Hepatocyte (in vitro differentiated cells): ENCODE results near the gene CAPZB. TPM values are rescaled to one million over a fixed set of nuclear protein-coding genes. Genes with fewer than 3 reads are reported as not detected.

Experiments
- DNase-seq: peaks from one replicate; pipeline ENCODE4 v3.0.0-alpha.2; 2016; ENCODE audit warnings: low spot score
- H2AFZ ChIP-seq: fragments of 200-600 bp; sonication (generic); 2 replicates; pipeline ENCODE4 v1.6.0; 2016; ENCODE audit warnings: antibody characterized with exemption, mild to moderate bottlenecking
- H3K27ac ChIP-seq: fragments of 200-600 bp; sonication (generic); 2 replicates; pipeline ENCODE4 v1.5.1; 2016; ENCODE audit warnings: mild to moderate bottlenecking
- H3K27me3 ChIP-seq: fragments of 200-600 bp; sonication (generic); 2 replicates; pipeline ENCODE4 v1.6.1; 2016
- H3K36me3 ChIP-seq: fragments of 200-600 bp; sonication (generic); replicated peaks from 2 replicates; pipeline ENCODE4 v1.5.1; 2016; ENCODE audit warnings: low read depth; ENCODE audit not compliant: insufficient read depth
- H3K4me1 ChIP-seq: fragments of 200-600 bp; sonication (generic); 2 replicates; pipeline ENCODE4 v1.5.1; 2016; ENCODE audit warnings: mild to moderate bottlenecking, moderate library complexity; ENCODE audit not compliant: insufficient read depth
- H3K4me2 ChIP-seq: fragments of 200-600 bp; sonication (generic); 2 replicates; pipeline ENCODE4 v1.6.0; 2016
- H3K4me3 ChIP-seq: fragments of 200-600 bp; sonication (generic); 2 replicates; pipeline ENCODE4 v1.5.1; 2016; ENCODE audit warnings: mild to moderate bottlenecking
- H3K79me2 ChIP-seq: fragments of 200-600 bp; sonication (generic); 2 replicates; pipeline ENCODE4 v1.6.0; 2017; ENCODE audit warnings: mild to moderate bottlenecking
- H3K9me2 ChIP-seq: fragments of 200-600 bp; sonication (generic); replicated peaks from 2 replicates; pipeline ENCODE4 v1.6.0; 2017; ENCODE audit warnings: mild to moderate bottlenecking; ENCODE audit not compliant: insufficient read depth
- H3K9me3 ChIP-seq: fragments of 200-600 bp; sonication (generic); 2 replicates; pipeline ENCODE4 v1.5.1; 2016; ENCODE audit warnings: low read depth, mild to moderate bottlenecking
- H4K20me1 ChIP-seq: fragments of 200-600 bp; sonication (generic); 2 replicates; pipeline ENCODE4 v1.6.0; 2016; ENCODE audit warnings: mild to moderate bottlenecking; ENCODE audit not compliant: insufficient read depth, poor library complexity, severe bottlenecking
- CTCF ChIP-seq: fragments of 200-600 bp; sonication (generic); IDR thresholded peaks from 2 replicates; pipeline ENCODE4 v1.5.1; 2016; ENCODE audit warnings: antibody characterized with exemption, mild to moderate bottlenecking; ENCODE audit not compliant: poor library complexity
- EZH2 ChIP-seq: fragments of 200-600 bp; sonication (generic); IDR thresholded peaks from 2 replicates; pipeline ENCODE4 v1.6.1; 2016; ENCODE audit warnings: antibody characterized with exemption, mild to moderate bottlenecking, borderline replicate concordance
- EZH2phosphoT487 ChIP-seq: fragments of 200-600 bp; sonication (generic); IDR thresholded peaks from one replicate; pipeline ENCODE4 v1.6.1; 2018; ENCODE audit warnings: antibody characterized with exemption, mild to moderate bottlenecking, low read depth, moderate library complexity; ENCODE audit not compliant: unreplicated experiment, severe bottlenecking
- WGBS: methylation state at CpG from one replicate; pipeline ENCODE4 v1.1.6; 2016; ENCODE audit warnings: low lambda C conversion rate; ENCODE audit errors: missing lambda C conversion rate; 5-methylcytosine and 5-hydroxymethylcytosine counted together
- polyA plus RNA-seq: library from polyadenylated mRNA; unstranded; fragments of >200 nt; fragmentation: Nextera tagmentation; extraction: Ambion mirVana; gene quantifications from 2 replicates; pipeline ENCODE4 v1.2.1, GENCODE V29; 2016
- total RNA-seq: library from RNA; depleted of rRNA; stranded (reverse); fragments of >200 nt; gene quantifications from 2 replicates; pipeline ENCODE4 v1.2.3, GENCODE V29; 2014

Gene CAPZB
- total and polyA plus RNA-seq, 2 experiments from 2014 or later, result 139 to 261 TPM

- H3K4me3 ChIP-seq, result no peak overlapping the region
- H3K4me2 ChIP-seq, result peak overlapping the region; percentile 56
- TF ChIP-seq CTCF (no peak), EZH2phosphoT487 (no peak)
- no peaks in the 10 kb centered on the region for H3K9me3 ChIP-seq
- H3K27ac ChIP-seq, result peak overlapping the region; percentile 85
- no peak overlapping the region for H2AFZ ChIP-seq
- no peaks in the 10 kb centered on the region for H3K36me3 ChIP-seq
- peaks cover 51% of the 10 kb centered on the region for H4K20me1 ChIP-seq
- H3K79me2 ChIP-seq, result peaks cover 92% of the 10 kb centered on the region
- no peaks in the 10 kb centered on the region for H3K9me2 ChIP-seq
- peak; percentile 53 for DNase-seq
- H3K27me3 ChIP-seq, result no peaks in the 10 kb centered on the region
- WGBS, result 54% methylated on average over 19 of the region's 19 CpGs
- peaks cover 52% of the 10 kb centered on the region for H3K4me1 ChIP-seq
These were observed 36.6 kb downstream of the CAPZB start for GRCh38 chr1:19448491-19449439.

GRCh38 chr1:19447550-19447949 lies 37.8 kb downstream of the CAPZB start:
- H3K4me3 ChIP-seq, result no peak overlapping the region
- H4K20me1 ChIP-seq, result peaks cover 41% of the 10 kb centered on the region
- H3K4me1 ChIP-seq, result peaks cover 56% of the 10 kb centered on the region
- H3K27ac ChIP-seq, result peak overlapping the region; percentile 85
- H2AFZ ChIP-seq, result no peak overlapping the region
- H3K36me3 ChIP-seq, result no peaks in the 10 kb centered on the region
- H3K27me3 ChIP-seq, result no peaks in the 10 kb centered on the region
- H3K4me2 ChIP-seq, result no peak overlapping the region
- DNase-seq, result no peak
- no peaks in the 10 kb centered on the region for H3K9me2 ChIP-seq
- TF ChIP-seq CTCF (no peak), EZH2phosphoT487 (no peak), EZH2 (no peak)
- WGBS, result 86% methylated on average over 9 of the region's 9 CpGs
- H3K79me2 ChIP-seq, result peaks cover 92% of the 10 kb centered on the region
- no peaks in the 10 kb centered on the region for H3K9me3 ChIP-seq

- WGBS, result 29% methylated on average over 13 of the region's 13 CpGs
- Histone ChIP-seq H3K27me3 (no peaks in the 10 kb centered on the region), H4K20me1 (peaks cover 32% of the 10 kb centered on the region), H2AFZ (no peak overlapping the region), H3K9me2 (no peaks in the 10 kb centered on the region), H3K79me2 (peaks cover 91% of the 10 kb centered on the region), H3K4me1 (peaks cover 52% of the 10 kb centered on the region), H3K27ac (peak overlapping the region; percentile 52), H3K4me3 (no peak overlapping the region), H3K4me2 (peak overlapping the region; percentile 59), H3K9me3 (no peaks in the 10 kb centered on the region), H3K36me3 (no peaks in the 10 kb centered on the region)
- peak; percentile 61 for DNase-seq
- TF ChIP-seq CTCF (peak; percentile 33), EZH2phosphoT487 (no peak), EZH2 (no peak)
These were observed 39.7 kb downstream of the CAPZB start for GRCh38 chr1:19445417-19446342.
